H1 (cell line): Measurements from ENCODE around the gene AGBL5. TPM values are rescaled to one million over a fixed set of nuclear protein-coding genes. Genes with fewer than 3 reads are reported as not detected.

ENCODE experiments used
- CTCF ChIA-PET: fragments of 300-600 bp; sonication (Branson Sonifier 250); formaldehyde crosslinking; loops from one replicate; lab custom pipeline; 2021; ENCODE audit not compliant: partially characterized antibody; lab: Charles Lee
- POLR2A ChIA-PET: fragments of 300-600 bp; sonication (Branson Sonifier 250); formaldehyde crosslinking; loops from one replicate; lab custom pipeline; 2021; ENCODE audit warnings: inconsistent platforms; ENCODE audit not compliant: partially characterized antibody; lab: Charles Lee
- DNase-seq, 2 experiments: peaks; one replicate each; pipeline versions ENCODE4 v3.0.0 to v3.0.0-alpha.2; 2010 to 2022; ENCODE audit warnings: low spot score in 2 of 2, low read depth in 1 of 2, mixed read lengths in 1 of 2
- FAIRE-seq: peaks from 2 replicates; lab custom pipeline; 2011; peaks lifted over from hg19 to GRCh38; lab: Jason Lieb, UNC
- H2AFZ ChIP-seq: 2 replicates; pipeline ENCODE4 v1.8.1; 2012; ENCODE audit warnings: low read length, inconsistent platforms
- H2AK5ac ChIP-seq: 2 replicates; pipeline ENCODE4 v1.6.1; 2013; ENCODE audit warnings: low read depth, low read length
- H2BK120ac ChIP-seq: replicated peaks from 2 replicates; pipeline ENCODE3; 2013; ENCODE audit warnings: low read depth, low read length, inconsistent platforms
- H2BK12ac ChIP-seq: 2 replicates; pipeline ENCODE4 v1.6.1; 2013; ENCODE audit warnings: low read depth, low read length
- H2BK15ac ChIP-seq: 2 replicates; pipeline ENCODE4 v1.6.1; 2013; ENCODE audit warnings: low read length
- H2BK20ac ChIP-seq: 2 replicates; pipeline ENCODE4 v1.6.1; 2013; ENCODE audit warnings: low read length
- H2BK5ac ChIP-seq: 2 replicates; pipeline ENCODE4 v1.6.1; 2013; ENCODE audit warnings: low read depth, low read length
- H3K14ac ChIP-seq: 2 replicates; pipeline ENCODE4 v1.6.1; 2013; ENCODE audit warnings: inconsistent platforms; ENCODE audit not compliant: insufficient read length
- H3K18ac ChIP-seq: 2 replicates; pipeline ENCODE4 v1.6.1; 2013; ENCODE audit warnings: low read length; ENCODE audit errors: extremely low read depth
- H3K23ac ChIP-seq: 2 replicates; pipeline ENCODE4 v1.6.1; 2013; ENCODE audit warnings: inconsistent platforms; ENCODE audit not compliant: insufficient read length
- H3K23me2 ChIP-seq: 2 replicates; pipeline ENCODE4 v1.6.1; 2013; ENCODE audit warnings: low read depth, low read length
- H3K27ac ChIP-seq: 2 replicates; pipeline ENCODE4 v1.6.1; 2011; ENCODE audit warnings: low read depth, low read length, inconsistent platforms
- H3K27me3 ChIP-seq, 4 experiments: replicated peaks in 1 of 4; 1 replicate in 1 of 4; 2 replicates in 3 of 4; pipeline versions ENCODE4 v1.6.1 to v1.8.1; 2011 to 2013; ENCODE audit warnings: low read length in 3 of 4, mild to moderate bottlenecking in 3 of 4, inconsistent platforms in 2 of 4, mixed read lengths in 2 of 4, moderate library complexity in 1 of 4; ENCODE audit not compliant: control insufficient read depth in 3 of 4, insufficient read depth in 3 of 4; ENCODE audit errors: extremely low read depth in 1 of 4
- H3K36me3 ChIP-seq, 4 experiments: 2 replicates each; pipeline versions ENCODE4 v1.6.1 to v1.8.1; 2011 to 2013; ENCODE audit warnings: mild to moderate bottlenecking in 4 of 4, low read length in 3 of 4, moderate library complexity in 2 of 4, control low read depth in 1 of 4, inconsistent platforms in 1 of 4; ENCODE audit not compliant: insufficient read depth in 4 of 4, control insufficient read depth in 2 of 4
- H3K4ac ChIP-seq: replicated peaks from 2 replicates; pipeline ENCODE3; 2013; ENCODE audit warnings: low read length, low read depth, mixed read lengths, inconsistent platforms; ENCODE audit not compliant: insufficient read length
- H3K4me1 ChIP-seq, 4 experiments: replicated peaks in 1 of 4; 1 replicate in 1 of 4; 2 replicates in 3 of 4; pipeline versions ENCODE4 v1.6.1 to v1.8.1; 2011 to 2013; ENCODE audit warnings: low read length in 3 of 4, inconsistent platforms in 2 of 4, mixed read lengths in 1 of 4; ENCODE audit not compliant: insufficient read depth in 4 of 4, control insufficient read depth in 3 of 4
- H3K4me2 ChIP-seq, 2 experiments: 2 replicates each; pipeline versions ENCODE4 v1.6.1 to v1.8.1; 2011 to 2013; ENCODE audit warnings: low read depth in 2 of 2, low read length in 2 of 2, control low read depth in 1 of 2, inconsistent platforms in 1 of 2, mild to moderate bottlenecking in 1 of 2; ENCODE audit not compliant: insufficient read depth in 1 of 2
- H3K4me3 ChIP-seq, 4 experiments: fragments of 200-600, 300-600 bp in 1 of 4; sonication (generic), shearing (Covaris generic), sonication (Bioruptor Twin) in 1 of 4; 2 replicates each; pipeline versions ENCODE4 v1.5.1 to v1.8.1; 2011 to 2016; ENCODE audit warnings: low read length in 4 of 4, low read depth in 3 of 4, control low read depth in 2 of 4, inconsistent platforms in 2 of 4, mild to moderate bottlenecking in 2 of 4, mixed read lengths in 1 of 4, moderate library complexity in 1 of 4; ENCODE audit not compliant: insufficient read depth in 2 of 4; ENCODE audit errors: extremely low read depth in 1 of 4
- H3K56ac ChIP-seq: replicated peaks from 2 replicates; pipeline ENCODE3; 2013; ENCODE audit warnings: low read depth, mild to moderate bottlenecking, mixed read lengths, low read length, inconsistent platforms; ENCODE audit not compliant: insufficient read length
- H3K79me1 ChIP-seq: 2 replicates; pipeline ENCODE4 v1.6.1; 2013; ENCODE audit warnings: low read depth, low read length, control low read depth
- H3K79me2 ChIP-seq, 2 experiments: 2 replicates each; pipeline versions ENCODE4 v1.6.1 to v1.8.1; 2012 to 2013; ENCODE audit warnings: low read length in 2 of 2, mild to moderate bottlenecking in 2 of 2, inconsistent platforms in 1 of 2; ENCODE audit not compliant: insufficient read depth in 2 of 2, control insufficient read depth in 1 of 2
- H3K9ac ChIP-seq, 4 experiments: replicated peaks in 1 of 4; 1 replicate in 1 of 4; 2 replicates in 3 of 4; pipeline versions ENCODE4 v1.6.1 to v1.8.1; 2011 to 2013; ENCODE audit warnings: low read depth in 3 of 4, low read length in 3 of 4, control low read depth in 2 of 4, mild to moderate bottlenecking in 2 of 4, moderate library complexity in 2 of 4, inconsistent platforms in 1 of 4; ENCODE audit errors: extremely low read depth in 1 of 4
- H3K9me3 ChIP-seq, 2 experiments: 2 replicates each; pipeline versions ENCODE4 v1.6.1 to v1.8.1; 2012 to 2013; ENCODE audit warnings: mild to moderate bottlenecking in 2 of 2, moderate library complexity in 2 of 2, control low read depth in 1 of 2, inconsistent platforms in 1 of 2, low read depth in 1 of 2, low read length in 1 of 2, mixed read lengths in 1 of 2; ENCODE audit not compliant: insufficient read depth in 2 of 2
- H4K20me1 ChIP-seq, 2 experiments: replicated peaks in 1 of 2; 2 replicates each; pipeline versions ENCODE3 to v1.8.1; 2011 to 2013; ENCODE audit warnings: inconsistent platforms in 2 of 2, low read length in 2 of 2, mild to moderate bottlenecking in 1 of 2; ENCODE audit not compliant: insufficient read depth in 2 of 2, control insufficient read depth in 1 of 2
- H4K5ac ChIP-seq: 2 replicates; pipeline ENCODE4 v1.6.1; 2013; ENCODE audit warnings: low read length, low read depth, mixed read lengths, inconsistent platforms; ENCODE audit not compliant: insufficient read length
- H4K8ac ChIP-seq: 2 replicates; pipeline ENCODE4 v1.8.0; 2013; ENCODE audit warnings: mild to moderate bottlenecking, moderate library complexity, low read length, inconsistent platforms; ENCODE audit not compliant: insufficient read depth; ENCODE audit errors: extremely low read depth
- H4K91ac ChIP-seq: replicated peaks from 2 replicates; pipeline ENCODE3; 2013; ENCODE audit warnings: low read length, mixed read lengths, inconsistent platforms; ENCODE audit not compliant: insufficient read length
- CBX5 ChIP-seq: fragments of 300-800, 300-1000 bp; sonication (generic); IDR thresholded peaks from 2 replicates; pipeline ENCODE4 v1.7.1; 2016; ENCODE audit warnings: antibody characterized with exemption, low read length, low read depth
- CBX8 ChIP-seq: fragments of 300-800, 300-1000 bp; sonication (generic); IDR thresholded peaks from 2 replicates; pipeline ENCODE4 v1.7.1; 2016; ENCODE audit warnings: low read depth, low read length, borderline replicate concordance
- CHD2 ChIP-seq: IDR thresholded peaks from 2 replicates; pipeline ENCODE4 v1.6.1; 2012; ENCODE audit warnings: low read length, improper control_type of control experiment
- CREB1 ChIP-seq: IDR thresholded peaks from 2 replicates; pipeline ENCODE4 v1.6.1; 2012; ENCODE audit warnings: inconsistent platforms
- FOSL1 ChIP-seq: IDR thresholded peaks from 2 replicates; pipeline ENCODE4 v1.6.1; 2011; ENCODE audit warnings: mild to moderate bottlenecking, low read depth, low read length, moderate library complexity; ENCODE audit not compliant: insufficient read depth
- HDAC2 ChIP-seq, 2 experiments: fragments of 300-600 bp in 1 of 2; sonication (generic) in 1 of 2; IDR thresholded peaks; 2 replicates each; pipeline ENCODE4 v1.6.1; 2011 to 2012; ENCODE audit warnings: low read depth in 2 of 2, low read length in 2 of 2, mild to moderate bottlenecking in 2 of 2, moderate library complexity in 2 of 2, borderline replicate concordance in 1 of 2, inconsistent platforms in 1 of 2
- HDAC6 ChIP-seq: IDR thresholded peaks from one replicate; pipeline ENCODE4 v1.7.1; 2012; ENCODE audit warnings: low read depth, mild to moderate bottlenecking, inconsistent platforms, low read length, moderate library complexity
- JUND ChIP-seq: IDR thresholded peaks from 2 replicates; pipeline ENCODE4 v1.6.1; 2011; ENCODE audit warnings: mild to moderate bottlenecking, improper control_type of control experiment, low read length
- MAFK ChIP-seq: IDR thresholded peaks from 2 replicates; pipeline ENCODE4 v1.6.1; 2012; ENCODE audit warnings: low read depth, mild to moderate bottlenecking, improper control_type of control experiment, low read length
- SIN3A ChIP-seq, 2 experiments: IDR thresholded peaks in 1 of 2; conservative IDR thresholded peaks in 1 of 2; 2 replicates each; pipeline ENCODE4 v1.6.1; 2011 to 2012; ENCODE audit warnings: low read length in 2 of 2, improper control_type of control experiment in 1 of 2, low read depth in 1 of 2, mild to moderate bottlenecking in 1 of 2
- SIRT6 ChIP-seq: IDR thresholded peaks from one replicate; pipeline ENCODE4 v1.7.1; 2012; ENCODE audit warnings: low read length, inconsistent platforms
- SRF ChIP-seq: IDR thresholded peaks from 2 replicates; pipeline ENCODE4 v1.6.1; 2011; ENCODE audit warnings: mild to moderate bottlenecking, low read depth, low read length, moderate library complexity
- WGBS, 2 experiments: shearing (Covaris generic) in 1 of 2; methylation state at CpG; one replicate each; pipeline versions ENCODE4 v1.1.6 to v1.1.7; 2013 to 2015; ENCODE audit warnings: low lambda C conversion rate in 2 of 2, mixed read lengths in 2 of 2, inconsistent platforms in 1 of 2, low coverage in 1 of 2, missing lambda C conversion rate in 1 of 2; ENCODE audit not compliant: insufficient replicate concordance in 2 of 2, insufficient coverage in 1 of 2, insufficient read length in 1 of 2; ENCODE audit errors: extremely low coverage in 1 of 2, missing lambda C conversion rate in 1 of 2; 5-methylcytosine and 5-hydroxymethylcytosine counted together
- polyA plus RNA-seq, 7 experiments: library from polyadenylated mRNA; depleted of rRNA in 3 of 7; stranded (reverse) in 5 of 7; unstranded in 2 of 7; fragments of >200 nt in 5 of 7; fragments of 200-250 nt in 2 of 7; gene quantifications; 1 replicate in 5 of 7; 2 replicates in 1 of 7; 4 replicates in 1 of 7; pipeline versions ENCODE4 v1.2.1 to v1.2.3, GENCODE V29; 2011 to 2013; ENCODE audit warnings: missing spikeins in 2 of 7, mixed read lengths in 2 of 7
- total RNA-seq: library from RNA; stranded (reverse); fragmentation: NEBNext Ultra II Directional; extraction: Animal tissue kit (Norgen Biotek cat#: 25700); gene quantifications from 2 replicates; pipeline ENCODE4 v1.2.1, GENCODE V29; 2021

AGBL5 gene
- total and polyA plus RNA-seq, 2 of the 8 experiments (the other 6 are each of a cell fraction or from before 2014, with no cell fraction given), result 45.4 to 62.0 TPM

DNA sequence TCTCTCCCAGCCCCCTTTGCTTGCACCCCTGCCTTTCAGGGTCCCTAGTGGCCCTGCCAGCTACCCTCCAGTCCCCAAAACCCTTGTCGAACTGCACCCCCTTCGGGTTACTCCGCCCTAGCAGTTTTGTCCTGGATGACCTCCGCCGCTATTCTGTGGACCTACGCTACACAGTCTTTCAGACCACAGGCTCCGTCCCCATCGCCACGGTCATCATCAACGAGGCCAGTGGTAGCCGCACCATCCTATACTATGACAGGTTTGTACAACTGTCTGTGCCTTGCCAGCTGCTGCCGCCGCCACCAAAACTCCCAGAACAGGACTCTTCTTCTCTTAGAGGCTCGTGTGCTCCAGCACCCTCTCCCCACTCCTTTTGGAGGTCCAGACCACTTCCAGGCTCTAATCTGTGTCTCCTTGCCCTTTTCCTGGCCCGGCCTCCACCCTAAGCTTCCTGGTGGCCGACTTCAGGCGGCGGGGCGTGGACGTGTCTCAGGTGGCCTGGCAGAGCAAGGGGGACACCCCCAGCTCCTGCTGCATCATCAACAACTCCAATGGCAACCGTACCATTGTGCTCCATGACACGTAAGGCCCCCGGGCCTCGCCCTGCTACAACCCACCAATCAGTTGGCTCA lies 43.0 kb downstream of the AGBL5 start:
- H3K4me2 ChIP-seq, result no peak overlapping the region
- H3K9me3 ChIP-seq, result no peaks in the 10 kb centered on the region
- peaks cover 0 to 2% (median under 1%) of the 10 kb centered on the region in 4 experiments; a peak in 2 of 7 replicates for H3K4me1 ChIP-seq
- no peak overlapping the region for H4K8ac ChIP-seq
- H3K56ac ChIP-seq, result no peak overlapping the region
- H3K23ac ChIP-seq, result no peak overlapping the region
- no peaks in the 10 kb centered on the region for H3K36me3 ChIP-seq
- no peaks in the 10 kb centered on the region for H3K23me2 ChIP-seq
- no peaks in the 10 kb centered on the region for H3K79me2 ChIP-seq
- CTCF ChIA-PET, result interaction anchor here (0.6 to 12.7 kb wide), 11 partner anchors 9 to 157 kb away, joined by 3 to 120 read pairs (median 5); partner anchors contain the start of gene PREB
- H3K18ac ChIP-seq, result no peak overlapping the region
- H3K27ac ChIP-seq, result no peak overlapping the region
- no peak overlapping the region for H3K4me3 ChIP-seq
- H2AK5ac ChIP-seq, result no peak overlapping the region
- no peak overlapping the region for H2BK15ac ChIP-seq
- WGBS, 2 experiments, result 96% methylated on average over 24 of the region's 24 CpGs; no CpG with 5 or more reads in 1 of the 2 experiments
- H2AFZ ChIP-seq, result no peak overlapping the region
- H3K79me1 ChIP-seq, result no peaks in the 10 kb centered on the region; the same call in 1 of the 2 replicates
- no peak overlapping the region for H2BK20ac ChIP-seq
- DNase-seq (no peak), FAIRE-seq (no peak)
- H3K4ac ChIP-seq, result no peak overlapping the region
- H4K91ac ChIP-seq, result no peak overlapping the region
- H3K27me3 ChIP-seq, result no peaks in the 10 kb centered on the region
- no peak overlapping the region for H2BK5ac ChIP-seq
- H4K20me1 ChIP-seq, result peaks cover 0 to 6% of the 10 kb centered on the region in 2 experiments
- H2BK120ac ChIP-seq, result no peak overlapping the region
- H3K9ac ChIP-seq, result no peak overlapping the region
- H3K14ac ChIP-seq, result no peak overlapping the region
- H4K5ac ChIP-seq, result no peak overlapping the region
- H2BK12ac ChIP-seq, result no peak overlapping the region
- POLR2A ChIA-PET, result interaction anchor here (1.1 to 1.5 kb wide), 3 partner anchors 22 to 128 kb away, joined by 3 to 6 read pairs (median 4); no protein-coding TSS in a partner anchor
- TF ChIP-seq JUND (no peak), FOSL1 (no peak), HDAC6 (no peak), CHD2 (no peak), SIRT6 (no peak), CBX8 (no peak), CBX5 (no peak), HDAC2 (IDR thresholded peaks at IDR 0.05; ENCODE audit: borderline replicate concordance in 1 of 2, low read depth in 2 of 2, low read length in 2 of 2) (no peak), MAFK (no peak), SRF (no peak), CREB1 (no peak), SIN3A (conservative IDR thresholded peaks at IDR 0.05 in 1 of 2, IDR thresholded peaks at IDR 0.05 in 1 of 2; ENCODE audit: low read depth in 1 of 2, low read length in 2 of 2) (no peak)
